HL-60 (cell line): ENCODE data around the gene SBSN.

Experiments used
- DNase-seq, 2 experiments: peaks; one replicate each; pipeline ENCODE4 v3.0.0-alpha.2; 2010 to 2020; ENCODE audit warnings: low read depth in 1 of 2, low spot score in 1 of 2
- H3K27ac ChIP-seq: fragments of 250-450 bp; sonication (Bioruptor Pico); replicated peaks from 2 replicates; pipeline ENCODE4 v1.5.1; 2020; ENCODE audit warnings: mild to moderate bottlenecking, moderate library complexity
- H3K27me3 ChIP-seq: fragments of 250-450 bp; sonication (Bioruptor Pico); 2 replicates; pipeline ENCODE4 v1.5.1; 2021; ENCODE audit warnings: mild to moderate bottlenecking, moderate library complexity; ENCODE audit not compliant: insufficient read depth, poor library complexity, severe bottlenecking
- H3K4me3 ChIP-seq: replicated peaks from 2 replicates; pipeline ENCODE4 v1.5.1; 2011; ENCODE audit warnings: mild to moderate bottlenecking, control low read depth, low read length; ENCODE audit not compliant: insufficient read depth
- GABPA ChIP-seq: IDR thresholded peaks from 2 replicates; pipeline ENCODE4 v1.6.1; 2012; ENCODE audit warnings: low read depth
- POLR2AphosphoS5 ChIP-seq: IDR thresholded peaks from 2 replicates; pipeline ENCODE4 v1.6.1; 2012; ENCODE audit warnings: low read depth
- SPI1 ChIP-seq: IDR thresholded peaks from 2 replicates; pipeline ENCODE4 v1.6.1; 2012; ENCODE audit warnings: low read depth, mild to moderate bottlenecking, borderline replicate concordance
- TF ChIP-seq, protein P1 (sequence below): IDR thresholded peaks from 2 replicates; pipeline ENCODE4 v1.6.1; 2012; ENCODE audit warnings: low read depth; ENCODE audit not compliant: insufficient replicate concordance
- TF ChIP-seq, protein P2 (sequence below): IDR thresholded peaks from one replicate; pipeline ENCODE4 v1.5.1; 2011; ENCODE audit warnings: low read length, control low read depth, inconsistent platforms; ENCODE audit not compliant: insufficient read depth

SBSN gene

DNA sequence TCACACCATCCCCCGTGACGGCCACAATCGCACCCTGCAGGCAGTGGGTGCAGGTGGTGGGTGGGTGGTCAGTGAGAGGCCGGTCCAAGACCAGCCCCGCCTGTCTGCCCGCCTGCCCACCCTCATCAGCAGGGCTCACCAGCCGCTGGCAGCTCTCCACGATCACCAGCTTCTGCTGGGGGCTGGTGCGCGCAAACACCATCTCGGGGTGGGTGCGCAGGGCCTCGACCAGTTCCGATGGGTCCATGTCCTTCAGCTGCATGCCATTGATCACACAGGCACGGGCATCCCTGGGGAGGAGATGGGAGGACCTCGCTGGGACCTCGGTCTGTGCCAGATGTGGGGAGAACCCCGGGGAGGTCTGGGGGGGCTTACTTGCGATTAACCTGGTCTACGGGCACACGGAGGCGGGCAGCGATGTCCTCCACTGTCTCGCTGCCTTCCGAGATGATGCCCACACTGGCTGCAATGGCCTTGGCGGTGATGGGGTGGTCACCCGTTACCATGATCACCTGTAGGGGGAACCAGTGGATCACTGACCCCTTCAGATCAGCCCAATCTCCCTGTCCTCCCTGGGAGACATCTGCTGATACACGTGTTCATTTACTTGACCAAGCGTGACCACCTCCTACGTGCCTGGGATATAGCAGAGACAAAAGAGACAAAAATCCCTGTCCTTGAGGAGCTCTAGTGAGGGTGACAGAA, 27.3 kb upstream of the SBSN start:
- no peak overlapping the region for H3K27ac ChIP-seq
- H3K4me3 ChIP-seq, result no peak overlapping the region
- TF ChIP-seq, protein P1, sequence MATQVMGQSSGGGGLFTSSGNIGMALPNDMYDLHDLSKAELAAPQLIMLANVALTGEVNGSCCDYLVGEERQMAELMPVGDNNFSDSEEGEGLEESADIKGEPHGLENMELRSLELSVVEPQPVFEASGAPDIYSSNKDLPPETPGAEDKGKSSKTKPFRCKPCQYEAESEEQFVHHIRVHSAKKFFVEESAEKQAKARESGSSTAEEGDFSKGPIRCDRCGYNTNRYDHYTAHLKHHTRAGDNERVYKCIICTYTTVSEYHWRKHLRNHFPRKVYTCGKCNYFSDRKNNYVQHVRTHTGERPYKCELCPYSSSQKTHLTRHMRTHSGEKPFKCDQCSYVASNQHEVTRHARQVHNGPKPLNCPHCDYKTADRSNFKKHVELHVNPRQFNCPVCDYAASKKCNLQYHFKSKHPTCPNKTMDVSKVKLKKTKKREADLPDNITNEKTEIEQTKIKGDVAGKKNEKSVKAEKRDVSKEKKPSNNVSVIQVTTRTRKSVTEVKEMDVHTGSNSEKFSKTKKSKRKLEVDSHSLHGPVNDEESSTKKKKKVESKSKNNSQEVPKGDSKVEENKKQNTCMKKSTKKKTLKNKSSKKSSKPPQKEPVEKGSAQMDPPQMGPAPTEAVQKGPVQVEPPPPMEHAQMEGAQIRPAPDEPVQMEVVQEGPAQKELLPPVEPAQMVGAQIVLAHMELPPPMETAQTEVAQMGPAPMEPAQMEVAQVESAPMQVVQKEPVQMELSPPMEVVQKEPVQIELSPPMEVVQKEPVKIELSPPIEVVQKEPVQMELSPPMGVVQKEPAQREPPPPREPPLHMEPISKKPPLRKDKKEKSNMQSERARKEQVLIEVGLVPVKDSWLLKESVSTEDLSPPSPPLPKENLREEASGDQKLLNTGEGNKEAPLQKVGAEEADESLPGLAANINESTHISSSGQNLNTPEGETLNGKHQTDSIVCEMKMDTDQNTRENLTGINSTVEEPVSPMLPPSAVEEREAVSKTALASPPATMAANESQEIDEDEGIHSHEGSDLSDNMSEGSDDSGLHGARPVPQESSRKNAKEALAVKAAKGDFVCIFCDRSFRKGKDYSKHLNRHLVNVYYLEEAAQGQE, result no peak
- TF ChIP-seq, protein P2, sequence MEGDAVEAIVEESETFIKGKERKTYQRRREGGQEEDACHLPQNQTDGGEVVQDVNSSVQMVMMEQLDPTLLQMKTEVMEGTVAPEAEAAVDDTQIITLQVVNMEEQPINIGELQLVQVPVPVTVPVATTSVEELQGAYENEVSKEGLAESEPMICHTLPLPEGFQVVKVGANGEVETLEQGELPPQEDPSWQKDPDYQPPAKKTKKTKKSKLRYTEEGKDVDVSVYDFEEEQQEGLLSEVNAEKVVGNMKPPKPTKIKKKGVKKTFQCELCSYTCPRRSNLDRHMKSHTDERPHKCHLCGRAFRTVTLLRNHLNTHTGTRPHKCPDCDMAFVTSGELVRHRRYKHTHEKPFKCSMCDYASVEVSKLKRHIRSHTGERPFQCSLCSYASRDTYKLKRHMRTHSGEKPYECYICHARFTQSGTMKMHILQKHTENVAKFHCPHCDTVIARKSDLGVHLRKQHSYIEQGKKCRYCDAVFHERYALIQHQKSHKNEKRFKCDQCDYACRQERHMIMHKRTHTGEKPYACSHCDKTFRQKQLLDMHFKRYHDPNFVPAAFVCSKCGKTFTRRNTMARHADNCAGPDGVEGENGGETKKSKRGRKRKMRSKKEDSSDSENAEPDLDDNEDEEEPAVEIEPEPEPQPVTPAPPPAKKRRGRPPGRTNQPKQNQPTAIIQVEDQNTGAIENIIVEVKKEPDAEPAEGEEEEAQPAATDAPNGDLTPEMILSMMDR, result no peak
- no peak for TF ChIP-seq POLR2AphosphoS5
- no peak for TF ChIP-seq SPI1
- peaks cover 11% of the 10 kb centered on the region for H3K27me3 ChIP-seq
- DNase-seq, result no peak

DNA sequence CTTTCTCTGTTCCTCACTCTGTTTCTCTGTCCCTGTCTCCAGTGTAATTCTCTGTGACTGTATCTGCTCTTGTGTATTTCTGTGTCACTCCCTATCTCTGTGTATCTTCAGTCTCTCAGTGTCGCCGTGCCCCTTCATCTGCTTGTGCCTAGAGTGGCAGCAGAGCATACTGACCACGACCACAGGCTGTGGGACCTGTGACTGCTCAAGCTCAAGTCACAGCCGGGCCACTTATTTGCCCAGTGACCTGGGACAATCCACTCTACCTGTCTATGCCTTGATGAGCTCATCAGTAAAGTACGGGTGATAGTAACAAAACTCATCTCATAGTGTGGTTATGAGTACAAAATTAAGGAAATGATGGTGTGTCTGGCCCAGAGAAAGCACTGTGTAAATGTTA, 26.0 kb upstream of the SBSN start:
- H3K27me3 ChIP-seq, result peaks cover 10% of the 10 kb centered on the region
- no peak for DNase-seq

DNA sequence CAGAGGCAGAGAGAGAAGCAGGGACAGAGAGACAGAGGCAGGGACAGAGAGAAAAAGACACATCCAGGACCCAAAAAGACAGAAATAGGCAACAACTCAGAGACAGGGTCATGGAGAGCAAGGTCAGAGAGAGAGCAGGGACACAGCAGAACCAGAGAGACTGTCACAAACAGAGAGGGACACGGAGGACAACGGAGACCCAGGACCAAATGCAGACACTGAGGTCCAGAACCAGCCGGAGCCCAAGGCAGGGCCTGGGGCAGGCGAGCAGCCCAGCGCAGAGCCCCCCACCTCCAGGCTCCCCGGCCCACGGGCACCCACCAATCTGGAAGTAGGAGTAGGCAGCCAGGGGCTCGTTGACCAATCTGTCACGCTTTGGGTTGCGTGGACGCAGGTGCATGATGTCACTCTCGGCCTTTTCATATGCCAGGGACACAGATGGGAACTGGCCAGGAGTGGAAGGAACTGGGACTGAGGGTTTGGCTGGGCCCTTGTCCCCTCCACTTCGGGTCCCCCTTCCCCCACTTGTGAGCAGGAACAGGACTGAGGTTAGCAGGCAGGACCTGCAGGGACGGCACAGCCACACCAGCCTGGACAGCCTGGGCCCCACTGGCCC, 25.4 kb upstream of the SBSN start:
- TF ChIP-seq GABPA, result no peak
- TF ChIP-seq SPI1, result no peak
- TF ChIP-seq, protein P2, result no peak
- TF ChIP-seq, protein P1, result no peak
- TF ChIP-seq POLR2AphosphoS5, result no peak
- no peak overlapping the region for H3K27ac ChIP-seq
- no peak overlapping the region for H3K4me3 ChIP-seq
- no peak for DNase-seq
- peaks cover 6% of the 10 kb centered on the region for H3K27me3 ChIP-seq

More for the DNA sequence above, 26.0 kb upstream of the SBSN start:
- no peak overlapping the region for H3K27ac ChIP-seq
- TF ChIP-seq, protein P1, result no peak
- TF ChIP-seq SPI1 (no peak), POLR2AphosphoS5 (no peak), GABPA (no peak)
- TF ChIP-seq, protein P2, result no peak
- H3K4me3 ChIP-seq, result no peak overlapping the region
